HepG2 (cell line): Measurements from ENCODE around the gene EFNA2. TPM values are rescaled to one million over a fixed set of nuclear protein-coding genes. Genes with fewer than 3 reads are reported as not detected.

ENCODE experiments used
- ARID2 ChIP-seq: sonication (generic); formaldehyde crosslinking; IDR thresholded peaks from 2 replicates; pipeline ENCODE4 v1.8.1; 2022; ENCODE audit warnings: mild to moderate bottlenecking, missing genetic modification reagents, borderline replicate concordance
- ARID4A ChIP-seq: sonication (generic); formaldehyde crosslinking; IDR thresholded peaks from 2 replicates; pipeline ENCODE4 v1.5.0; 2020; ENCODE audit warnings: mild to moderate bottlenecking, missing genetic modification reagents, borderline replicate concordance
- CENPX ChIP-seq: sonication (generic); formaldehyde crosslinking; IDR thresholded peaks from 2 replicates; pipeline ENCODE4 v1.9.0; 2021; ENCODE audit warnings: mild to moderate bottlenecking, missing genetic modification reagents, moderate library complexity
- E2F5 ChIP-seq: sonication (generic); formaldehyde crosslinking; conservative IDR thresholded peaks from 2 replicates; pipeline ENCODE4 v1.4.0; 2020; ENCODE audit warnings: missing genetic modification reagents
- GABPA ChIP-seq, 2 experiments: IDR thresholded peaks; 2 replicates each; pipeline ENCODE4 v1.6.1; 2011 to 2016; ENCODE audit warnings: low read depth in 2 of 2, low read length in 1 of 2, missing biosample characterization in 1 of 2, missing genetic modification characterization in 1 of 2
- JUND ChIP-seq: sonication (generic); formaldehyde crosslinking; IDR thresholded peaks from 2 replicates; pipeline ENCODE4 v1.8.0; 2022; ENCODE audit warnings: mild to moderate bottlenecking, missing genetic modification reagents
- KLF13 ChIP-seq: sonication (generic); formaldehyde crosslinking; IDR thresholded peaks from 2 replicates; pipeline ENCODE4 v1.4.0; 2020; ENCODE audit warnings: mild to moderate bottlenecking, missing genetic modification reagents
- KMT2B ChIP-seq: IDR thresholded peaks from 2 replicates; pipeline ENCODE4 v1.6.1; 2016; ENCODE audit warnings: missing genetic modification reagents, missing compliant biosample characterization
- MYC ChIP-seq: sonication (generic); formaldehyde crosslinking; IDR thresholded peaks from 2 replicates; pipeline ENCODE4 v1.9.0; 2021; ENCODE audit warnings: missing genetic modification reagents, borderline replicate concordance
- MYPOP ChIP-seq: sonication (generic); formaldehyde crosslinking; IDR thresholded peaks from 2 replicates; pipeline ENCODE4 v1.8.1; 2023; ENCODE audit warnings: mild to moderate bottlenecking, moderate library complexity, missing genetic modification reagents
- NFKB2 ChIP-seq: sonication (generic); formaldehyde crosslinking; IDR thresholded peaks from 2 replicates; pipeline ENCODE4 v1.4.0; 2020; ENCODE audit warnings: missing genetic modification reagents, borderline replicate concordance
- NFYB ChIP-seq: sonication (generic); formaldehyde crosslinking; IDR thresholded peaks from 2 replicates; pipeline ENCODE4 v1.4.0; 2020; ENCODE audit warnings: missing genetic modification reagents
- RNF2 ChIP-seq: fragments of 450-650 bp; conservative IDR thresholded peaks from 2 replicates; pipeline ENCODE4 v1.6.1; 2016; ENCODE audit warnings: low read depth
- SALL2 ChIP-seq: sonication (generic); formaldehyde crosslinking; IDR thresholded peaks from 2 replicates; pipeline ENCODE4 v1.8.1; 2023; ENCODE audit warnings: mild to moderate bottlenecking, missing genetic modification reagents, inconsistent platforms
- SP1 ChIP-seq, 2 experiments: fragments of 450-650 bp in 1 of 2; sonication (generic) in 1 of 2; formaldehyde crosslinking in 1 of 2; IDR thresholded peaks; 2 replicates each; pipeline versions ENCODE4 v1.4.0 to v1.6.1; 2016 to 2020; ENCODE audit warnings: missing genetic modification reagents in 1 of 2
- ZBTB14 ChIP-seq: sonication (generic); formaldehyde crosslinking; IDR thresholded peaks from 2 replicates; pipeline ENCODE4 v1.4.0; 2020; ENCODE audit warnings: missing genetic modification reagents
- ZFP82 ChIP-seq: sonication (generic); formaldehyde crosslinking; IDR thresholded peaks from 2 replicates; pipeline ENCODE4 v1.5.1; 2020; ENCODE audit warnings: mild to moderate bottlenecking, missing genetic modification reagents, borderline replicate concordance
- ZNF160 ChIP-seq: sonication (generic); formaldehyde crosslinking; IDR thresholded peaks from 2 replicates; pipeline ENCODE4 v1.8.0; 2022; ENCODE audit warnings: mild to moderate bottlenecking, inconsistent platforms, missing genetic modification reagents
- ZNF414 ChIP-seq: sonication (generic); formaldehyde crosslinking; IDR thresholded peaks from 2 replicates; pipeline ENCODE4 v1.5.0; 2020; ENCODE audit warnings: missing genetic modification reagents
- ZSCAN25 ChIP-seq: sonication (generic); formaldehyde crosslinking; IDR thresholded peaks from 2 replicates; pipeline ENCODE4 v1.8.0; 2022; ENCODE audit warnings: mild to moderate bottlenecking, missing genetic modification reagents
- polyA plus RNA-seq, 8 experiments: library from polyadenylated mRNA; depleted of rRNA in 3 of 8; stranded (reverse) in 7 of 8; unstranded in 1 of 8; fragments of >200 nt; fragmentation: Illumina TruSeq in 4 of 8; extraction: Trizol in 4 of 8; gene quantifications; 2 replicates each; pipeline versions ENCODE4 v1.2.1 to v1.2.3, GENCODE V29; 2011 to 2016; ENCODE audit warnings: low read depth in 4 of 8, missing spikeins in 1 of 8, mixed read lengths in 1 of 8; ENCODE audit not compliant: insufficient read depth in 1 of 8
- total RNA-seq, 5 experiments: library from RNA; depleted of rRNA; stranded (reverse); fragments of >200 nt; fragmentation: Illumina TruSeq; extraction: Trizol; gene quantifications; 2 replicates each; pipeline ENCODE4 v1.2.3, GENCODE V29; 2016; ENCODE audit warnings: low read depth in 1 of 5

The EFNA2 gene
- total and polyA plus RNA-seq, 2 of the 13 experiments (the other 11 are each of a cell fraction or from before 2014, with no cell fraction given): 6.0 to 9.9 TPM

- no peak for TF ChIP-seq KMT2B (CRISPR knock-in tag)
- TF ChIP-seq KLF13 (CRISPR knock-in tag): 0 out of 2 replicates have a peak, but pooled peaks have one; percentile 38
- TF ChIP-seq ZNF414 (CRISPR knock-in tag): 0 out of 2 replicates have a peak, but pooled peaks have one; percentile 19
- TF ChIP-seq CENPX (CRISPR knock-in tag): no peak
- TF ChIP-seq ZSCAN25 (CRISPR knock-in tag): 0 out of 2 replicates have a peak, but pooled peaks have one; percentile 18
- TF ChIP-seq RNF2: no peak
- peak; percentile 94 for TF ChIP-seq NFYB (CRISPR knock-in tag)
- TF ChIP-seq ZNF160 (CRISPR knock-in tag): 0 out of 2 replicates have a peak, but pooled peaks have one; percentile 8
- TF ChIP-seq NFKB2 (CRISPR knock-in tag): 0 out of 2 replicates have a peak, but pooled peaks have one; percentile 7
- TF ChIP-seq ZFP82: peak; percentile 59; the same call in 1 of the 2 replicates
- peak; percentile 58; the same call in 1 of the 2 replicates for TF ChIP-seq E2F5
- peak; percentile 53; the same call in 1 of the 2 replicates for TF ChIP-seq SALL2
- no peak for TF ChIP-seq SP1 (IDR thresholded peaks at IDR 0.05)
- TF ChIP-seq SP1 (CRISPR knock-in tag; IDR thresholded peaks at IDR 0.05): peak; percentile 93
- TF ChIP-seq ARID2 (CRISPR knock-in tag): 0 out of 2 replicates have a peak, but pooled peaks have one; percentile 67
- TF ChIP-seq MYPOP: peak; percentile 82; the same call in 1 of the 2 replicates
- peak; percentile 75 for TF ChIP-seq ARID4A
- TF ChIP-seq JUND: peak; percentile 9; the same call in 1 of the 2 replicates
- no peak for TF ChIP-seq GABPA (IDR thresholded peaks at IDR 0.05; ENCODE audit: low read depth, low read length)
- TF ChIP-seq GABPA (CRISPR knock-in tag; IDR thresholded peaks at IDR 0.05; ENCODE audit: low read depth): peak; percentile 74
- 0 out of 2 replicates have a peak, but pooled peaks have one; percentile 45 for TF ChIP-seq ZBTB14 (CRISPR knock-in tag)
- peak; percentile 81 for TF ChIP-seq MYC (CRISPR knock-in tag)
These were observed 24.7 kb upstream of the EFNA2 start (continued) for GRCh38 chr19:1260749-1261537.
